Uterus (tissue), 2 donors: ENCODE measurements around the gene ARL2BP.

Experiments used
- CTCF ChIP-seq, 4 experiments: fragments of 200-600 bp in 2 of 4; fragments of 450-650 bp in 2 of 4; sonication (generic) in 2 of 4; IDR thresholded peaks; one replicate each; pipeline ENCODE4 v1.5.1; 2016 to 2019; ENCODE audit warnings: antibody characterized with exemption in 4 of 4, mild to moderate bottlenecking in 2 of 4, moderate library complexity in 1 of 4
- POLR2A ChIP-seq, 2 donors: fragments of 450-650 bp; IDR thresholded peaks; one replicate each; pipeline ENCODE4 v1.6.1; 2016; ENCODE audit warnings: antibody characterized with exemption in 2 of 2, mild to moderate bottlenecking in 1 of 2, moderate library complexity in 1 of 2

- TF ChIP-seq CTCF (IDR thresholded peaks at IDR 0.05) (no peak), POLR2A (IDR thresholded peaks at IDR 0.05) (no peak)
Measured at GRCh38 chr16:57203451-57203850, 41.6 kb upstream of the ARL2BP start.
